ENCODE measurements around the gene ARHGAP45. TPM values are rescaled to one million over a fixed set of nuclear protein-coding genes. Genes with fewer than 3 reads are reported as not detected.

The ARHGAP45 gene
- polyA plus RNA-seq, 2 of the 4 experiments (the other 2 are of a cell fraction), result 1.2 to 1.9 TPM

DNA sequence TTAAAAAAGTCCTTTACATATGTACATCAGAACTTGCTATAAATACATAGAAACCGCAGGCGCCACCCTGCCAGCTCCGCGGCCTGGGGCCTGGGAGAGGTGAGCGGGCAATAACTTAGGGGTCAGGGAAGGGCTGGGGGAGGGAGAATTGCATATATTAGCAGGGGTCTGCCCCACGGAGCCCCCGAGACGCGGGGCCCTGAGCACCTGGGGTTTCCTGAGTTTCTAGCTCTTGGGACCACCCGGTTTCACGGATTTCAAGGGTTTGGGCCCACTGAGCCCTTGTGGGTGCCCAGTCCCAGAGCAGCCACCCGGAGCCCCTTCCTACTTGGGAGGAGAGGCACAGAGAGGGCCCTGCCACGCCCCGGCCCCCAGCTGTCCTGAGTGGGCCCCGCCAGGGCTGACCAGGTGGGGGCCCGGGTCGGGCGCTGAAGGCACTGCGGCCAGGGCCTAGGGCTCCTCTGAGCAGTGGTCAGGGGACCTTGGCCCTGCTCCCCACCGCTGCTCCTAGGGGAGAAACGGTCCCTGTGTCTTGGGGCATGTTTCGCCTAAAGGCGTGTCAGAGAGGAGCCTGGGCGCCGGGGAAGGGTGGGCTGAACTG is 40.8 kb downstream of the ARHGAP45 start:
- DNase-seq (ENCODE audit: low read depth in 1 of 2, low spot score in 1 of 2) (no peak), ATAC-seq (no peak), FAIRE-seq (no peak)
- Histone ChIP-seq H3K4me2 (no peak overlapping the region), H3K4me3 (no peak overlapping the region), H3K27ac (peak overlapping the region in 1 of 2 experiments; percentile 78; a peak in 3 of 6 replicates), H3K9me3 (no peaks in the 10 kb centered on the region), H3K4me1 (peaks cover 46% of the 10 kb centered on the region)
- 73% methylated on average over 9 of the region's 25 CpGs for WGBS (ENCODE audit: missing lambda C conversion rate)
- POLR2A ChIA-PET, result no interaction called here
- TF ChIP-seq JUN (IDR thresholded peaks at IDR 0.05), result peak in 1 of 2 experiments; percentile 11; a peak in 1 of 5 replicates
- no peak for TF ChIP-seq ELK1 (IDR thresholded peaks at IDR 0.05; ENCODE audit: low read depth, low read length)
- CTCF ChIA-PET, result interaction anchor here (0.9 to 1.8 kb wide), 2 partner anchors 51 to 86 kb away, joined by 5 to 8 read pairs; no protein-coding TSS in a partner anchor

DNA sequence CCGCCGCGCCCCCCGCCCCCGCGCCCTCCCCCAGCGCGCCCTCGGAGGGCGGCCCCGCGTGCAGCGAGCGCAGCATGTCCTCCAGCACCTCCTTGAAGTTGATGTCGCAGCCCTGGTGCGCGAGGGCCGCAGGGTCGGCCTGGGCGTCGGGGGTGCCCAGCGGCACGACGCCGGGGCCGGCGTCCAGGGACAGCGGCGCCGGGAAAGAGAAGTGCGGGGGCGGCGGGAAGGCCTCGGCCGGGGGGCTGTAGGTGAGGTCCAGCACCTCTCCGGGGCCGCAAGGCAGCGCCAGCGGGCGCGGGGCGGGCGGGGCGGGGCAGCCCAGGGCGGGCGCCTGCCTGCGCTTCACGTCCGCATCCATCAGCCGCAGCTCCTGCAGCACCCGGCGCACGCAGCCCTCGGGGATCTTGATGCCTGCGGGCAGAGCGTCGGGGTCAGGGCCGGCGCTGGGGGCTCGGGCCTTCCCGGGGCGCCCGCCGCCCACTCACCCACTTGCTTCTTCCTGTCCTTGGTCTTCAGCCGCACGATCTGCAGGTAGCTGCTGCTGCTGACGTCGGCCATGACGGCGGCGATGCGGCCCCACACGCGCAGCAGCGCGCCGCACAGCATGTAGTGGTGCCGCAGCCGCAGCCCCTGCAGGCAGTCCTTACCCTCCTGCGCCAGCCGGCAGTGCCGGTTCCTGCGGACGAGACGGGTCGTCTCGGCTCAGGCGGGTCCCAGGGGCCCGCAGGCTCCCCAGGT is 41.5 kb downstream of the ARHGAP45 start:
- no peak for ATAC-seq
- no peak overlapping the region for H3K4me2 ChIP-seq
- TF ChIP-seq RARB (CRISPR knock-in tag; IDR thresholded peaks at IDR 0.05) (no peak), ELK1 (IDR thresholded peaks at IDR 0.05; ENCODE audit: low read depth, low read length) (no peak)
- TF ChIP-seq, protein P1, sequence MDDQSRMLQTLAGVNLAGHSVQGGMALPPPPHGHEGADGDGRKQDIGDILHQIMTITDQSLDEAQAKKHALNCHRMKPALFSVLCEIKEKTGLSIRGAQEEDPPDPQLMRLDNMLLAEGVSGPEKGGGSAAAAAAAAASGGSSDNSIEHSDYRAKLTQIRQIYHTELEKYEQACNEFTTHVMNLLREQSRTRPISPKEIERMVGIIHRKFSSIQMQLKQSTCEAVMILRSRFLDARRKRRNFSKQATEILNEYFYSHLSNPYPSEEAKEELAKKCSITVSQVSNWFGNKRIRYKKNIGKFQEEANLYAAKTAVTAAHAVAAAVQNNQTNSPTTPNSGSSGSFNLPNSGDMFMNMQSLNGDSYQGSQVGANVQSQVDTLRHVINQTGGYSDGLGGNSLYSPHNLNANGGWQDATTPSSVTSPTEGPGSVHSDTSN (IDR thresholded peaks at IDR 0.05), result 0 out of 2 replicates have a peak, but pooled peaks have one; percentile 8
- H3K4me1 ChIP-seq, result peaks cover 45% of the 10 kb centered on the region
- no peaks in the 10 kb centered on the region for H3K9me3 ChIP-seq
- H3K27ac ChIP-seq, result peak overlapping the region in 1 of 2 experiments; percentile 78; a peak in 2 of 6 replicates
- WGBS (ENCODE audit: missing lambda C conversion rate), result 97% methylated on average over 33 of the region's 89 CpGs
- ChIA-PET POLR2A (no interaction called here), CTCF (interaction anchor here (0.9 kb wide), 1 partner anchor 86 kb away, joined by 8 read pairs; no protein-coding TSS in a partner anchor)
- DNase-seq (ENCODE audit: low read depth in 1 of 2, low spot score in 1 of 2), result no peak
- no peak overlapping the region for H3K4me3 ChIP-seq
- FAIRE-seq, result no peak

GRCh38 chr19:1109032-1109551 is 42.1 kb downstream of the ARHGAP45 start:
- Histone ChIP-seq H3K27ac (no peak overlapping the region), H3K4me1 (peaks cover 51% of the 10 kb centered on the region), H3K9me3 (no peaks in the 10 kb centered on the region), H3K4me3 (no peak overlapping the region), H3K4me2 (no peak overlapping the region)
- ChIA-PET CTCF (no interaction called here), POLR2A (no interaction called here)
- DNase-seq (ENCODE audit: low read depth in 1 of 2, low spot score in 1 of 2) (no peak), ATAC-seq (no peak), FAIRE-seq (no peak)
- WGBS (ENCODE audit: missing lambda C conversion rate), result 80% methylated on average over 1 of the region's 48 CpGs
- TF ChIP-seq NR3C1 (IDR thresholded peaks at IDR 0.05), result no peak
- no peak for TF ChIP-seq RCOR1 (IDR thresholded peaks at IDR 0.05; ENCODE audit: low read depth, low read length)
- TF ChIP-seq RNF2 (IDR thresholded peaks at IDR 0.05; ENCODE audit: borderline replicate concordance, low read depth), result no peak
- no peak for TF ChIP-seq FOXS1 (CRISPR knock-in tag; IDR thresholded peaks at IDR 0.05)
- no peak for TF ChIP-seq RARB (CRISPR knock-in tag; IDR thresholded peaks at IDR 0.05)
- no peak for TF ChIP-seq HMGXB4 (CRISPR knock-in tag; IDR thresholded peaks at IDR 0.05; ENCODE audit: borderline replicate concordance)
- no peak for TF ChIP-seq HOXA7 (CRISPR knock-in tag; IDR thresholded peaks at IDR 0.05)
- no peak for TF ChIP-seq TFCP2L1 (CRISPR knock-in tag; IDR thresholded peaks at IDR 0.05)
- TF ChIP-seq KDM5A (IDR thresholded peaks at IDR 0.05), result no peak
- no peak for TF ChIP-seq E2F6 (IDR thresholded peaks at IDR 0.05; ENCODE audit: borderline replicate concordance, low read depth)
- TF ChIP-seq, protein P2, sequence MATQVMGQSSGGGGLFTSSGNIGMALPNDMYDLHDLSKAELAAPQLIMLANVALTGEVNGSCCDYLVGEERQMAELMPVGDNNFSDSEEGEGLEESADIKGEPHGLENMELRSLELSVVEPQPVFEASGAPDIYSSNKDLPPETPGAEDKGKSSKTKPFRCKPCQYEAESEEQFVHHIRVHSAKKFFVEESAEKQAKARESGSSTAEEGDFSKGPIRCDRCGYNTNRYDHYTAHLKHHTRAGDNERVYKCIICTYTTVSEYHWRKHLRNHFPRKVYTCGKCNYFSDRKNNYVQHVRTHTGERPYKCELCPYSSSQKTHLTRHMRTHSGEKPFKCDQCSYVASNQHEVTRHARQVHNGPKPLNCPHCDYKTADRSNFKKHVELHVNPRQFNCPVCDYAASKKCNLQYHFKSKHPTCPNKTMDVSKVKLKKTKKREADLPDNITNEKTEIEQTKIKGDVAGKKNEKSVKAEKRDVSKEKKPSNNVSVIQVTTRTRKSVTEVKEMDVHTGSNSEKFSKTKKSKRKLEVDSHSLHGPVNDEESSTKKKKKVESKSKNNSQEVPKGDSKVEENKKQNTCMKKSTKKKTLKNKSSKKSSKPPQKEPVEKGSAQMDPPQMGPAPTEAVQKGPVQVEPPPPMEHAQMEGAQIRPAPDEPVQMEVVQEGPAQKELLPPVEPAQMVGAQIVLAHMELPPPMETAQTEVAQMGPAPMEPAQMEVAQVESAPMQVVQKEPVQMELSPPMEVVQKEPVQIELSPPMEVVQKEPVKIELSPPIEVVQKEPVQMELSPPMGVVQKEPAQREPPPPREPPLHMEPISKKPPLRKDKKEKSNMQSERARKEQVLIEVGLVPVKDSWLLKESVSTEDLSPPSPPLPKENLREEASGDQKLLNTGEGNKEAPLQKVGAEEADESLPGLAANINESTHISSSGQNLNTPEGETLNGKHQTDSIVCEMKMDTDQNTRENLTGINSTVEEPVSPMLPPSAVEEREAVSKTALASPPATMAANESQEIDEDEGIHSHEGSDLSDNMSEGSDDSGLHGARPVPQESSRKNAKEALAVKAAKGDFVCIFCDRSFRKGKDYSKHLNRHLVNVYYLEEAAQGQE (IDR thresholded peaks at IDR 0.05), result no peak
- TF ChIP-seq POLR2A (IDR thresholded peaks at IDR 0.05; ENCODE audit: low read length), result no peak
- TF ChIP-seq ZSCAN20 (CRISPR knock-in tag; IDR thresholded peaks at IDR 0.05), result no peak
- no peak for TF ChIP-seq TP53 (CRISPR knock-in tag; IDR thresholded peaks at IDR 0.05)
- TF ChIP-seq BCL3 (IDR thresholded peaks at IDR 0.05), result no peak
- no peak for TF ChIP-seq RFX5 (IDR thresholded peaks at IDR 0.05)
- no peak for TF ChIP-seq GATA3 (IDR thresholded peaks at IDR 0.05; ENCODE audit: borderline replicate concordance)

All from A549 (cell line).